Stimulated activated CD8-positive, alpha-beta memory T cell treated with anti-CD3 and anti-CD28 coated beads, Interleukin-7, amount 100 ng/mL, for 24 hours (primary cell): ENCODE data around the gene NBEAL1.
"Not testable (repeated sequence)": the region's sequence is repeated elsewhere in the genome, so short reads cannot be mapped to it uniquely, and the experiment has no call there.

Experiments
- DNase-seq: peaks from one replicate; pipeline ENCODE4 v3.0.0-alpha.2; 2020; ENCODE audit warnings: low read depth

NBEAL1 gene

GRCh38 chr2:203014456-203015199 lies at the start of gene NBEAL1:
NBEAL1 (plus strand) TSS chr2:203014875; CDS start chr2:203016385, 1,510 bp downstream.
- peak; percentile 89 for DNase-seq

- DNase-seq: no peak
Observed at GRCh38 chr2:202965810-202966460, 48.7 kb upstream of the NBEAL1 start.

GRCh38 chr2:202969404-202969803 lies 45.3 kb upstream of the NBEAL1 start:
- DNase-seq: not testable (repeated sequence)

GRCh38 chr2:202976809-202977208 lies 37.9 kb upstream of the NBEAL1 start:
- DNase-seq: no peak

- DNase-seq: no peak
Observed at GRCh38 chr2:202982779-202983491, 31.7 kb upstream of the NBEAL1 start.

- DNase-seq: no peak
Observed at GRCh38 chr2:202989749-202990148, 24.9 kb upstream of the NBEAL1 start.

GRCh38 chr2:202990501-202990900 lies 24.2 kb upstream of the NBEAL1 start:
- no peak for DNase-seq

GRCh38 chr2:202997113-202997512 lies 17.6 kb upstream of the NBEAL1 start:
- not testable (repeated sequence) for DNase-seq

- no peak for DNase-seq
Observed at GRCh38 chr2:203002054-203002821, 12.4 kb upstream of the NBEAL1 start.

- no peak for DNase-seq
Observed at GRCh38 chr2:203003716-203004115, 11.0 kb upstream of the NBEAL1 start.

- DNase-seq: no peak
Observed at GRCh38 chr2:203016716-203017115, 2.0 kb downstream of the NBEAL1 start.

GRCh38 chr2:203018181-203018580 lies 3.5 kb downstream of the NBEAL1 start:
- DNase-seq: no peak

GRCh38 chr2:203019142-203019541 lies 4.5 kb downstream of the NBEAL1 start:
- no peak for DNase-seq

GRCh38 chr2:203021991-203022390 lies 7.3 kb downstream of the NBEAL1 start:
- no peak for DNase-seq

- no peak for DNase-seq
Observed at GRCh38 chr2:203022751-203023150, 8.1 kb downstream of the NBEAL1 start.

GRCh38 chr2:203025592-203025991 lies 10.9 kb downstream of the NBEAL1 start:
- DNase-seq: no peak

- no peak for DNase-seq
Observed at GRCh38 chr2:203030545-203030944, 15.9 kb downstream of the NBEAL1 start.

- DNase-seq: no peak
Observed at GRCh38 chr2:203030991-203031390, 16.3 kb downstream of the NBEAL1 start.

- no peak for DNase-seq
Observed at GRCh38 chr2:203033395-203033794, 18.7 kb downstream of the NBEAL1 start.

- DNase-seq: no peak
Observed at GRCh38 chr2:203035879-203036470, 21.3 kb downstream of the NBEAL1 start.

GRCh38 chr2:203037026-203037425 lies 22.4 kb downstream of the NBEAL1 start:
- DNase-seq: no peak

- no peak for DNase-seq
Observed at GRCh38 chr2:203038586-203038985, 23.9 kb downstream of the NBEAL1 start.
